Bronchial epithelial cell (primary cell): ENCODE measurements around the gene ELP1. TPM values are rescaled to one million over a fixed set of nuclear protein-coding genes. Genes with fewer than 3 reads are reported as not detected.

Source experiments
- DNase-seq: peaks from one replicate; pipeline ENCODE4 v3.0.0-alpha.2; 2010; ENCODE audit warnings: low read depth
- FAIRE-seq: peaks from 2 replicates; lab custom pipeline; 2011; peaks lifted over from hg19 to GRCh38; lab: Jason Lieb, UNC
- H3K27me3 ChIP-seq: 2 replicates; pipeline ENCODE4 v1.5.1; 2011; ENCODE audit warnings: low read length; ENCODE audit not compliant: control insufficient read depth, insufficient read depth
- H3K36me3 ChIP-seq: 2 replicates; pipeline ENCODE4 v1.5.1; 2011; ENCODE audit warnings: low read length; ENCODE audit not compliant: control insufficient read depth, insufficient read depth
- H3K4me3 ChIP-seq: 2 replicates; pipeline ENCODE4 v1.5.1; 2011; ENCODE audit warnings: mild to moderate bottlenecking, low read depth, low read length, control low read depth
- total RNA-seq: library from RNA; depleted of rRNA; stranded (reverse); fragments of >200 nt; gene quantifications from 2 replicates; pipeline ENCODE4 v1.2.1, GENCODE V29; 2014
- TF ChIP-seq, protein P1 (sequence below): IDR thresholded peaks from 2 replicates; pipeline ENCODE4 v1.5.1; 2011; ENCODE audit warnings: mild to moderate bottlenecking, moderate library complexity, low read length, control low read depth, inconsistent platforms; ENCODE audit not compliant: insufficient read depth, severe bottlenecking

The ELP1 gene
- total RNA-seq, 1 donor from 2014 or later, result 37.9 TPM

DNA sequence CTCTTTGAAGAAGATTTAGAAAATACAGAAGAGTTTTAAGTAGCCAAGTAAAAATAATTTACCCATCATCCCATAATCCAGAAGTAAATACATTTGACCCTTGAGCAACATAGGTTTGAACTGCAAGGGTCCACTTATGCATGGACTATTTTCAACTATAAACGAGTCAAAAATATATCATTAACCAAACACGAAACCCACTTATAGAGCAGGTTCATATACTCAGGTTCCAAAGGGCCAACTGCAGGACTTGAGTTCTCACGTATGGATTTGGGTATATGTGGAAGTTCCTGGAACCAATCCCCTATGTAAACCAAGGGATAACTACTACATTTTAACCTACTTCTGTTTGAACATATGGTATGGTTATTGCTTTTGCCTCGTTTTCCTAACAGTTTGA is 6.1 kb upstream of the ELP1 start:
- DNase-seq (no peak), FAIRE-seq (no peak)
- no peaks in the 10 kb centered on the region for H3K27me3 ChIP-seq
- H3K36me3 ChIP-seq, result peaks cover 6% of the 10 kb centered on the region
- TF ChIP-seq, protein P1, sequence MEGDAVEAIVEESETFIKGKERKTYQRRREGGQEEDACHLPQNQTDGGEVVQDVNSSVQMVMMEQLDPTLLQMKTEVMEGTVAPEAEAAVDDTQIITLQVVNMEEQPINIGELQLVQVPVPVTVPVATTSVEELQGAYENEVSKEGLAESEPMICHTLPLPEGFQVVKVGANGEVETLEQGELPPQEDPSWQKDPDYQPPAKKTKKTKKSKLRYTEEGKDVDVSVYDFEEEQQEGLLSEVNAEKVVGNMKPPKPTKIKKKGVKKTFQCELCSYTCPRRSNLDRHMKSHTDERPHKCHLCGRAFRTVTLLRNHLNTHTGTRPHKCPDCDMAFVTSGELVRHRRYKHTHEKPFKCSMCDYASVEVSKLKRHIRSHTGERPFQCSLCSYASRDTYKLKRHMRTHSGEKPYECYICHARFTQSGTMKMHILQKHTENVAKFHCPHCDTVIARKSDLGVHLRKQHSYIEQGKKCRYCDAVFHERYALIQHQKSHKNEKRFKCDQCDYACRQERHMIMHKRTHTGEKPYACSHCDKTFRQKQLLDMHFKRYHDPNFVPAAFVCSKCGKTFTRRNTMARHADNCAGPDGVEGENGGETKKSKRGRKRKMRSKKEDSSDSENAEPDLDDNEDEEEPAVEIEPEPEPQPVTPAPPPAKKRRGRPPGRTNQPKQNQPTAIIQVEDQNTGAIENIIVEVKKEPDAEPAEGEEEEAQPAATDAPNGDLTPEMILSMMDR, result no peak
- no peak overlapping the region for H3K4me3 ChIP-seq

DNA sequence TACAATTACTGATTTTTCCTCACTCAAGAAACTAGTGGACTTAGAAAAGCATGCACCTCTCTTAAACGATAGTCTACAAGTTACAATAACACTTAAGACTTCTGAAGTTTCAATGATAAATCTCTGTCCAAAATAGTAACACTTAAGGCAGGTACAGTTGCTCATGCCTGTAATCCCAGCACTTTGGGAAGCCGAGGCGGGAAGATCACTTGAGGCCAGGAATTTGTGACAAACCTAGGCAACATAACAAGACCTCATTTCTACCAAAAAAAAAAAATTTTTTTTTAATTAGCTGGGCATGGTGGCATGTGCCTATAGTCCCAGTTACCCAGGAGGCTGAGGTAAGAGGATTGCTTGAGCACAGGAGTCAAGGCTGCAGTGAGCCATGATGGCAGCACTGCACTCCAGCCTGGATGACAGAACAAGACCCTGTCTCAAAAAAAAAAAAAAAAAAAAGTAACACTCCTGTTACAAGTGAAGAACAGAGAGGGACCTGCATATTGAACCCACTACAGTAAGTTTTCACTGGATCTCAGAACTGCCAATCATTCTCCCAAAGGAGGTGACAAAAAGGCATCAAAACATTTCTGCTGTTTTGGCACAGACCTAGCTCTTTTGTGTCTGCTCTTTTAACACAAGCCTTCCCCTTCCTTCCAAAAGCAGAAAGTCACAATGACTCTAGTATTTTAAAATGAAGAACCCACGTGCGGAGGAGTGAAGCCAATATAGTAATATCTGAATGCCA is 3.8 kb upstream of the ELP1 start:
- FAIRE-seq, result no peak
- no peak for DNase-seq
- peaks cover 4% of the 10 kb centered on the region for H3K36me3 ChIP-seq

DNA sequence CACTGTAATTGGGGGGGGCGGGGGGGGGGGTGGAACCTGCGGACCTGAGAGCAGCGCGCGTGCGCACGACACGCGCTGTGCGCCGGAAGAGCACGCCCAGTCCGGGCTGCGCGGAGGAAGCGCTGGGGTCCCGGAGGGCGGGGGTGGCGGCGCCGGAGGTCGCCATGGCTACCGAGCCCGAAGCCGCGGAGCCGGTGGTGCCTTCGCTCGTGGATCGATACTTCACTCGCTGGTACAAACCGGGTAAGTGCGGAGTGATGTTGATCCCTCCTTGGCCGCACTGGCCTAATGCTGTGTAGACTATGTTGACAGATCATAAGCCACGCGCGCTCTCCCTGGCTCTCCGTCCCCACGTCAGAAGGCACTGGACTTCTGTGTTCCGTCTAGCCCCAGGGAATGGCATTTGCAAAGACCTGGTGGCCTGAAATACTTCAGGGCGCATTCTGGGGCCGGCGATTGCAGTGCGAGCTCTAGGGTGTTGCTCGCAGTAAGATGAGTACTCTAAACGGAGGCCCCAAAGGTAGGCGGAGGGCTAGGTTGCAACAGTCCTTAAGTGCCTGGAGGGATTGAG is 484 bp upstream of the ELP1 start, which contains the start of gene ABITRAM:
Gene ABITRAM (plus strand): TSS at position 78 of the 571 bp plus-strand sequence. CDS start 87 bp downstream, at position 165.
- Histone ChIP-seq H3K4me3 (peak within 1 kb of the TSS; percentile 99), H3K36me3 (peaks cover 1% of the 10 kb centered on the region), H3K27me3 (no peaks in the 10 kb centered on the region)
- TF ChIP-seq, protein P1, result no peak
- DNase-seq (peak; percentile 59), FAIRE-seq (no peak)

More for the DNA sequence above, 3.8 kb upstream of the ELP1 start:
- TF ChIP-seq, protein P1, result no peak
- Histone ChIP-seq H3K4me3 (no peak overlapping the region), H3K27me3 (no peaks in the 10 kb centered on the region)

DNA sequence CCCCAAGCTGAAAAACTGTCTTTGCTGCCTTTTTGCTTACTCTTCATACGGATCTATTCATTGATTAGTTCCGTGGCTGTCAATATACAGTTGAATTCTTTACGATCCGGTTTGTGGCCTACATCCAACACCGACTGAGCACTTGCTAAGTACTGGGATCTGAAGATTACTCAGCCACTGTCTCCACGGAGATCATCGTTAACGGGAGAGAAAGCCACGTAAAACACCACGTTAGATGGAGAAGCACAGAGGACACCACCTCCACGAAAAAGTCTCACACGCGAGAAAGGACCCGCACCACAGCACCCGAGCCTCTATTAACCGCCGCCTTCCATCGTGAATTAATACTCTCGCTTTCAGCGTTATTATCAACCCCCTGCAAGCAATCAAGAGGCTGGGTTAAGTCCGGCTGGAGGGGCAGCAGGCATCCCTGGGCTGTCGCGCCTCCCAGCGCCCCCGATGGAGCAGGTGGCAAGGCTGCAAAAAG is 650 bp downstream of the ELP1 start:
- no peak for FAIRE-seq
- DNase-seq, result peak; percentile 31

DNA sequence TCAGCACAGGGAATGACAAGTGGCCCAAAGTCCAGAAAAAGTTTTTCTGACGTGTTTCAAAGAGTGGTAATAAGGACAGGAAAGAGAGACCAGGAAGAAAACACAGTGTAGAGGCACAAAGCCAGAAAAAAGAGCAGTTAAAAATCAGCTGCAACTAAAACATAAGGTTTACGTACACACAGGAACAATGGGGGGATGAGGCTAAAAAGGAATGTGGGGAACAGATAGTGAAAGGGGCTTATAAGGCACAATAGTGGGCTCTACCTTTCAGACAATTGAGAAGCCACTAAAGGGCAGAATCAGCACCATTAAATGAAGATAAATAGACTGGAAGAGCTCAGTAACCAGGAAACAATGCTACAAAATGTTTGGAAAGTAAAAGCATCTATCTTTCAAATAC is 5.5 kb downstream of the ELP1 start:
- Histone ChIP-seq H3K36me3 (peaks cover 18% of the 10 kb centered on the region), H3K4me3 (no peak overlapping the region), H3K27me3 (no peaks in the 10 kb centered on the region)
- DNase-seq (no peak), FAIRE-seq (no peak)
- TF ChIP-seq, protein P1, result no peak

More for the DNA sequence above, 650 bp downstream of the ELP1 start:
- TF ChIP-seq, protein P1, result no peak
- Histone ChIP-seq H3K27me3 (no peaks in the 10 kb centered on the region), H3K36me3 (peaks cover 6% of the 10 kb centered on the region), H3K4me3 (peak overlapping the region; percentile 99)
